Adipose tissue (tissue), 3 donors: ENCODE measurements around the gene ZNF571. TPM values are rescaled to one million over a fixed set of nuclear protein-coding genes. Genes with fewer than 3 reads are reported as not detected.

Source experiments
- H3K27ac ChIP-seq: one replicate; pipeline ENCODE4 v1.5.1; 2013; ENCODE audit warnings: low read depth, low read length
- WGBS, 3 donors: extraction: QIAGEN DNeasy Blood & Tissue Kit; methylation state at CpG; one replicate each; pipeline ENCODE4 v1.1.7; 2013; 5-methylcytosine and 5-hydroxymethylcytosine counted together
- polyA plus RNA-seq, 3 donors: library from polyadenylated mRNA; stranded (reverse); fragments of 200-250 nt; gene quantifications; one replicate each; pipeline ENCODE4 v1.2.3, GENCODE V29; 2013
- donor health status: healthy with polysubstance abuse.
- donor health status: Bipolar disorder and iron deficiency.
- donor health status: healthy.

ZNF571 gene
- polyA plus RNA-seq, result 1 to 10 TPM in 2 of 3 donors, under 1 TPM in 1; 0.74 to 2.2 (median 1.0) TPM

DNA sequence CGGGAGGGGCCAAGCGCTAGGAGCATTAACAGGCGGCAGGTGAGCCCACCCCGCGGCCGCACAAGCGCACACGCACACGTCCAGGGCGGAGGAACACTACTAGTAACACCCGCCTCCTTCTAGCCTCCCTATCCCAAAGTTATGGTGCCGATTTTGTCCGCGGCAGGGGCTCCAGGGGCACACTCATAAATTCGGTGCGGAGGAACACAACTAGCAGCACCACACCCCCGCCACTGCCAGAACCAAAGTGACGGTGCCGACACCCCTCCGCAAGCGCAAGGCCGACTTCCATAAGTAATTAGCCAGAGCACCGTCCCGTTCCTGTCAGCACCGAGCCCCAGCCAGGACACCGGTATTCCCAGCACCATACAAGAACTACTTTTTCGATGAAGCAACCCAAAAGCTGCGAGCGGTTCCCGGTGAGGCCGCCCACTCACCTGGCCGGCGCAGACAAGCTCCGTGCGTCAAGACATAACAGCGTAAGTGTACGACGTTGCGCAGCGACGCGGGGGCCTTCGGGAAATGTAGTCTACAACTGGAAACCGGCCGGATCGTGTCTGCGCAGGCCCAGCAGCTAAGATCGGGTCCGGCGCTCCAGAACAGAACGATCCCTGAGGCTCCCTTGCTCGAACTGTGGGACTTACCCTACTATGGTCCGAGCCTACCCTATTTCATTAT, at the start of gene ZNF571, which contains the start of gene ZNF540:
TSS of gene ZNF571 (minus strand) at position 489 of the 678 bp plus-strand sequence. CDS start 8,116 bp downstream, outside the sequence.
TSS of gene ZNF540 (plus strand) at position 573 of the 678 bp plus-strand sequence. CDS start 3,572 bp downstream, outside the sequence.
- 0 to 1% (median 1%) methylated on average over 53 of the region's 53 CpGs for WGBS, 3 donors
- H3K27ac ChIP-seq, result peak within 1 kb of the TSS; percentile 73

DNA sequence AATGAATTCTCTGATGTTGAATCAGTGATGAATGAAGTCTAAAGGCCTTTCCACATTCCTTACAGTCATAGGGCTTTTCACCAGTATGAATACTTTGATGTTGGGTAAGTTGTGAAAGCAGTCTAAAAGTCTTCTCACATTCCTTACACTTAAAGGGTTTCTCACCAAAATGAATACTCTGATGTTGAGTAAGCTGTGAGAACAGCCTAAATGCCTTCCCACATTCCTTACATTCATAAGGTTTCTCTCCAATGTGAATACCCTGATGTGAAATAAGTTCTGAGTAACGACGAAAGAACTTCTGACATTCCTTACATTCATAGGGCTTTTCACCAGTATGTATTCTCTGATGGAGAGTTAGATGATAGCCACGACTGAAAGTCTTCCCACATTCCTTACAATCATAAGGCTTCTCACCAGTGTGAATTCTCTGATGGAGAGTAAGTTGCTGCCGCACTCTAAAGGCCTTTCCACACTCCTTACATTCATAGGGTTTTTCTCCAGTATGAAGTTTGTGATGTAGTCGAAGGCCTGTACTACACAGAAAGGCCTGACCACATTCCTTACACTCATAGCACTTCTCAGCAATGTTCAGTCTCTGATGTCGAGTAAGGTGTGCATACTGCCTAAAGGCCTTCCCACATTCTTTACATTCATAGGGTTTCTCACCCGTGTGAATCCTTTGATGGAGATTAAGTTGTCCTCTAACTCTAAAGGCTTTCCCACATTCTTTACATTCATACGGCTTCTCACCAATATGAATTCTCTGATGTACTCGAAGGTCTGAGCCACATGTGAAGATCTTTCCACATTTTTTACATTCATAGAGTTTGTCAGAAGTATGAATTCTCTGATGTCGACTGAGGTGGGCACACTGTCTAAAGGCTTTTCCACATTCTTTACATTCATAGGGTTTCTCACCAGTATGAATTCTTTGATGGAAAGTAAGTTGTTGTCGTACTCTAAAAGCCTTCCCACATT, 40.8 kb upstream of the ZNF571 start:
- 94 to 97% (median 97%) methylated on average over 11 of the region's 11 CpGs for WGBS, 3 donors
- no peak overlapping the region for H3K27ac ChIP-seq

DNA sequence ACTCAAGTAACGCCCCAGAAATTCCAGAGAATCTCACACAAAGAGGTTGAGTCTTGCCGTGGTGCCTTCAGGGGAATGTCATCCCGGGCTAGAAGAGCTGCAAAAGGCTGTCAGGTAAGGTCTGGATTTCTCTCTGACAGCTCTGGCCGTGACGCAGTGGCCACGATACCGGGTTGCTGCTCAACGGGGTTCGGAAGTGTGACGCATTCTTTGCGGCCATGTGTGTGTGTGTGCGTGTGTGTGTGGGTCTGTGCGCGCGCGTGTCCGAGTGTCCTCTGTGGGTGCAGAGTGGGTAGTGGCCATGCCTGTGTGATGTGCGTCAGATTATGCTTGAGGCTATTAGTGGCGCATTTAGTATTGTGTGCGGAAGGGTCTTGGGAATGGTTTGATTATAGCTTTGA, 390 bp upstream of the ZNF571 start:
- H3K27ac ChIP-seq, result peak overlapping the region; percentile 73
- 0% methylated on average over 20 of the region's 20 CpGs for WGBS, 3 donors

DNA sequence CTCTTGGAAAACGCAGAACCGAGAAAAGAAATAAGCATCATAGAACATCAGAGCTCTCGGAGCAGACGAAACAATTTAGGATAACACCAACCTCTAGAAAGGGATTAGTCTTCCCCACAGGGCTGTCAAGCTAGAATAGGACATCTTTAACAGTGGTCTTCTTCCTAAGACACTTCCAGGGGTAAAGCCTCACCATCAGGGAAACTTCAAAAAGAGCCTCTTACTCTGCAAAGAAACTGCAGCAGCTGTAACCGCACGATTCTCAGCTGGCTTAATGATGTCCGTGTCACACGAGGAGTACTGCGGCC, 642 bp downstream of the ZNF571 start:
- no peak overlapping the region for H3K27ac ChIP-seq
- 2 to 4% (median 4%) methylated on average over 9 of the region's 9 CpGs for WGBS, 3 donors

DNA sequence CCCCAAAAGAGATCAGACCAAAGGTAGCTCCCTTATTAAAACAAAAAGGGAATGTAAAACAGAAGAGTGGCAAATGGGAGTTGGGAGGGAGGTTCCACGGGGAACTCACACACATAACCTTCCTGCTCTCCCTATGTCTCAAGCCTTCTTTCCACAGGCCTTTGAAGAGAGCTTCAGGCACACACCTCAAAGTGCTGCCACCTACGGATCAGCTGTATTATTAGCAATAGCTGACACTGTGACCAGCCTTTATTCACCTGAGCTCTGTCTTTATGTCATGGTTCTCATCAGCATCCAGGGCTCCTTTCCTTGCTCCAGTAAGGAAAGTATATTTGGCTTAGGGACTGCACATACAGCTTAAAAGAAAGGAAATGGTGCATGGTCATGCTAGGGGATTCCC, 11.3 kb downstream of the ZNF571 start:
- H3K27ac ChIP-seq, result no peak overlapping the region
- WGBS, 3 donors, result 74 to 79% (median 77%) methylated on average over 2 of the region's 2 CpGs

DNA sequence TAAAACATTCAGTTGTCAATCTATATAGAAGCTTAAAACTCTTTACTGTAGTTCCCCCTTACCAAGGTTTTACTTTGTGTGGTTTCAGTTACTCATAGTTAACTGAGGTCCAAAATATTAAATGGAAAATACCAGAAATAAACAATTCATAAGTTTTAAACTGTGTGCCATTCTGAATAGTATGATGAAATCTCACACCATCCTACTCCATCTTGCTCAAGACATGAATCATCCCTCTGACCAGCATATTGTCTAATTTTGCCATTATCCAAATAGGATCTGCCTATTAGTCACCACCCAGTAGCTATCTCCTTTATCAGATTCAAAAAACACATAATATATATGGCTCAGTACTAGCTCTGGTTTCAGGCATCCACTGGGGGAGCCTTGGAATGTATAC, 22.4 kb downstream of the ZNF571 start:
- H3K27ac ChIP-seq, result no peak overlapping the region

DNA sequence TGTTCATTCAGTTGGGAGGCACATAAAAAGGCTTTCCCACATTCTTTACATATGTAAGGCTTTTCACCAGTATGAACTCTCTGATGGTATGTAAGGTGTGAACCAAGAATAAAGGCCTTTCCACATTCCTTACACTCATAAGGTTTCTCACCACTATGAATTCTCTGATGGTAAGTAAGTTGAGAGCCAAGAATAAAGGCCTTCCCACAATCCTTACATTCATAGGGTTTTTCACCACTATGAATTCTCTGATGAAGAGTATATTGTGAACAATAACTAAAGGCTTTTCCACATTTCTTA, 29.3 kb downstream of the ZNF571 start:
- no peak overlapping the region for H3K27ac ChIP-seq

DNA sequence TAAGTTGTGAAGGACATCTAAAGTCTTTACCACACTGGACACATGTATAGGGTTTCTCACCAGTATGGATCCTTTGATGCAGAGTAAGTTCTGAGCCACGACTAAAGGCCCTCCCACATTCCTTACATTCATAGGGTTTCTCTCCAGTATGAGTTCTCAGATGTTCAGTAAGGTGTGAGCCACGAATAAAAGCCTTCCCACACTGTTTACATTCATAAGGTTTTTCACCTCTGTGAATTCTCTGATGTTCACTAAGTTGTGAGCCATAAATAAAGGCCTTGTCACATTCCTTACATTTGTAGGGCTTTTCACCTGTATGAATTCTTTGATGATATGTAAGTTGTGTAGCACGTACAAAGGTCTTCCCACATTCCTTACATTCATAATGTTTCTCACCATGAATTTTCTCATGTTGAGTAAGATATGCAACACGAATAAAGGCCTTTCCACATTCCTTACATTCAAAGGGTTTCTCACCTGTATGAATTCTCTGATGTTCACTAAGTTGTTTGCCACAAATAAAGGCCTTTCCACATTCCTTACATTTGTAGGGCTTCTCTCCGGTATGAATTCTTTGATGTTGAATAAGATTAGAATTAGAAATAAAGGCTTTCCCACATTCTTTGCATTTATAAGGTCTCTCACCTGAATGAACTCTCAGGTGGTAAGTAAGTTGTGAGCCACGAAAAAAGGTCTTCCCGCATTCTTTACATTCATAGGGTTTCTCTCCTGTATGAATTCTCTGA, 29.8 kb downstream of the ZNF571 start:
- WGBS, 3 donors, result 93 to 96% (median 95%) methylated on average over 7 of the region's 7 CpGs
- H3K27ac ChIP-seq, result no peak overlapping the region

DNA sequence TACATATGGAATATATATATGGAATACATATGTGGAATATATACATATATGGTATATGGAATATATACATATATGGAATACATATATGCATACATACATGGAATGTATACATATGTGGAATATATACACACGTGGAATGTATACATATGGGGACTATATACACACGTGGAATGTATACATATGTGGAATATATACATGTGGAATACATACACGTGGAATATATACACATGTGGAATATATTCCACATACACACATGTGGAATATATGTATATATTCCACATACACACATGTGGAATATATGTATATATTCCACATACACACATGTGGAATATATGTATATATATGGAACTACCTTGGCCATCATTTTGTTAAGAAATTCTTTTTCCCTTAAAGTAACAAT, 31.1 kb downstream of the ZNF571 start:
- 94 to 99% (median 94%) methylated on average over 3 of the region's 3 CpGs for WGBS, 3 donors
- H3K27ac ChIP-seq, result no peak overlapping the region

DNA sequence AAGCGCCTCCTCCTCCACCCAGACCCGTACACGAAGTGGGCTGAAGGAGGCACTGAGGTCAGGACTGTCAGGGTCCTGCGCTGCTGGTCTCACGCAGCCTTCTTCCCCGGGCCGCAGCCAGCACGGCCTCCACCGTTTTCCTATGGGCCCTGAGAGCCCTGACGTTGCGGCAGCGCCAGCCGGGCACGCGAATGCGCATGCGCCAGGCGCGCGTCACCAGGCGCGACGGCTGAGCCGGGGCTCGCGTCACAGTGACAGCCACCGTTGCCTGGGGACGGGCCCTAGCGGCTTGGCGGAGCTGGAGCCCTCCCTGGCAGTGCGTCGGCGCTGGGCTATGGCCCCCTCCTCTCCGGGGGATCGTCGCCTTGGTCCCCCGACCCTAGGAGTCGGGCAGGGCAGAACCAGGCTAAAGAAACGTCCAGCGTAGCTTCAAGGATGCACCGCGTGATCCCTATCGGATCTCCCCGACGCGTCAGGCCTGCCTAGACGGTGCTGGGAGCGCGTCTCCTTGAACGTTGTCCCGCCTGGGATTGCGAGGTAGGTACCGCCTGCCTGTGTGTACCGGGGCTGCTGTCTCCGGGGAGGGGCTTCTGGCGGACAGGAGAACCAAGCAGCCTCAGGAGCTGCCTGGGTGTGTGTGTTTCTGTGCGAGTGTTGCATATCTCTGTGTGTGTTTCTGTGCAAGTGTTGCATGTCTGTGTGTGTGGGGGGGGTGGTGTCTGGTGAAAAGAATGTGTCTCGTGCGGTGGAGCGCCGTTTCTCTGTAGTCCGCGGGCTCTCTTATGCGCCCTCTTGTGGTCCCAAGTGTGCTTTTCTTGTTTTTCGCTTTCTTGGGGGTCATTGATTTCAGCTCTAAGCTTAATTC, 43.2 kb downstream of the ZNF571 start:
- no peak overlapping the region for H3K27ac ChIP-seq
- 2 to 5% (median 5%) methylated on average over 65 of the region's 65 CpGs for WGBS, 3 donors

DNA sequence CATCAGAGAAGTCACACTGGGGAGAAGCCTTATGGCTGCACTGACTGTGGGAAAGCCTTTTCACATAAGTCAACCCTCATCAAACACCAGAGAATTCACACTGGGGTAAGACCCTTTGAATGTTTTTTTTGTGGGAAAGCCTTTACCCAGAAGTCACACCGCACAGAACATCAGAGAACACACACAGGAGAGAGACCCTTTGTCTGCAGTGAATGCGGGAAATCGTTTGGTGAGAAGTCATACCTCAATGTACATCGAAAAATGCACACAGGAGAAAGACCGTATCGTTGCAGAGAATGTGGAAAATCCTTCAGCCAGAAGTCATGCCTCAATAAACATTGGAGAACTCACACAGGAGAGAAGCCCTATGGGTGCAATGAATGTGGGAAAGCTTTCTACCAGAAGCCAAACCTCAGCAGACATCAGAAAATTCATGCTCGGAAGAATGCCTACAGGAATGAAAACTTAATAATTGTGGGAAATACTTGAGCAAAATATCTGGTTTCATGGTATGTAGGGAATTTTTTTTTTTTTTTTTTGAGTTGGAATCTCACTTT, 57.1 kb downstream of the ZNF571 start:
- no peak overlapping the region for H3K27ac ChIP-seq
- WGBS, 3 donors, result 95 to 99% (median 96%) methylated on average over 7 of the region's 7 CpGs

DNA sequence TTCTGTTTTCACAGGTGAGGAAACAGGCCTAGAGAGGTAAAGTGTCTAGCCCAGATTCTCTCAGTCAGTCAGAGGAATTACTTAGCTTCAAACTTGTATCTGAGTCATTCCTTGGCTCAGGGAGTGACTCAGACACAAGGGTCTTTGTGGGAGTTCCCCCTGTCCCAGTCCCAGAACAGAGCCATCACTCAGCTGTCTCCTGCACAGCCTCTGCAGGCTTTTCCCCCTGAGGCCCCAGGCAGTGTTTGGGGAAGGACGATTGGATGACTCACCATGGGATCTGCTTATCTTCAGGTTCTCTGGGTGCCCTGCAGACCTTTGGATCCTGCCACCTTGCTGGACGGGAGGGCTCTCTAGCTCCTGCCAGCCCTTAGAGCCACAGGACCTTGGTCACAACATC, 74.7 kb downstream of the ZNF571 start:
- 59 to 72% (median 62%) methylated on average over 2 of the region's 2 CpGs for WGBS, 3 donors
- H3K27ac ChIP-seq, result no peak overlapping the region

Other genes with a start within 250 kb of the ZNF571 start
- gene ZNF527, start 223.7 kb downstream of the ZNF571 start, polyA plus RNA-seq, result 1 to 10 TPM; 1.6 to 5.5 (median 2.4) TPM
- gene ZNF569, start 127.3 kb downstream of the ZNF571 start, polyA plus RNA-seq, result 1 to 10 TPM; 1.3 to 2.7 (median 1.7) TPM
- 1 to 10 TPM; 1.7 to 1.9 (median 1.7) TPM for gene ZNF570, start 125.4 kb downstream of the ZNF571 start, polyA plus RNA-seq
- 1 to 10 TPM in 2 of 3 donors, under 1 TPM in 1; 0.58 to 2.8 (median 1.1) TPM for gene ZNF793, start 87.9 kb downstream of the ZNF571 start, polyA plus RNA-seq
- 1 to 10 TPM in 2 of 3 donors, under 1 TPM in 1; 0.79 to 3.1 (median 1.4) TPM for gene ZNF540, start 84 bp upstream of the ZNF571 start, polyA plus RNA-seq
- 1 to 10 TPM; 1.9 to 2.4 (median 2.1) TPM for gene ZFP30, start 60.7 kb upstream of the ZNF571 start, polyA plus RNA-seq
- 1 to 10 TPM; 1.1 to 1.9 (median 1.6) TPM for gene ZNF607, start 125.0 kb upstream of the ZNF571 start, polyA plus RNA-seq
- gene ZNF573, start 184.8 kb upstream of the ZNF571 start, polyA plus RNA-seq, result 1 to 10 TPM in 2 of 3 donors, under 1 TPM in 1; 0.22 to 1.3 (median 1.1) TPM